Type B pancreatic cell (in vitro differentiated cells): ENCODE data around the gene MAF. TPM values are rescaled to one million over a fixed set of nuclear protein-coding genes. Genes with fewer than 3 reads are reported as not detected.

Experiments
- DNase-seq: peaks from one replicate; pipeline ENCODE4 v3.0.0; 2021; ENCODE audit warnings: mixed read lengths; ENCODE audit not compliant: unreplicated experiment; ENCODE audit errors: extremely low spot score
- H3K27ac Mint-ChIP-seq: 2 replicates; pipeline ENCODE4 v1.8.0; 2021; ENCODE audit warnings: mild to moderate bottlenecking, mixed read lengths
- H3K27me3 Mint-ChIP-seq: 2 replicates; pipeline ENCODE4 v1.8.0; 2021; ENCODE audit warnings: mixed read lengths
- H3K36me3 Mint-ChIP-seq: 2 replicates; pipeline ENCODE4 v1.8.0; 2021; ENCODE audit warnings: mixed read lengths
- H3K4me1 Mint-ChIP-seq: one replicate; pipeline ENCODE4 v1.8.0; 2021; ENCODE audit warnings: mixed read lengths; ENCODE audit not compliant: unreplicated experiment
- H3K4me3 Mint-ChIP-seq: 2 replicates; pipeline ENCODE4 v1.8.0; 2021; ENCODE audit warnings: mild to moderate bottlenecking, mixed read lengths
- H3K9me3 Mint-ChIP-seq: 2 replicates; pipeline ENCODE4 v1.8.0; 2021; ENCODE audit warnings: mixed read lengths
- total RNA-seq: library from RNA; stranded (reverse); gene quantifications from 2 replicates; pipeline ENCODE4 v1.2.1, GENCODE V29; 2021; ENCODE audit warnings: low replicate concordance
- TF ChIP-seq, protein P1 (sequence below): fragments of 200-600 bp; sonication (generic); conservative IDR thresholded peaks from 2 replicates; pipeline ENCODE4 v1.5.0; 2021; ENCODE audit warnings: antibody characterized with exemption, mild to moderate bottlenecking

The MAF gene
- total RNA-seq, 1 donor from 2014 or later, result 33.0 TPM

DNA sequence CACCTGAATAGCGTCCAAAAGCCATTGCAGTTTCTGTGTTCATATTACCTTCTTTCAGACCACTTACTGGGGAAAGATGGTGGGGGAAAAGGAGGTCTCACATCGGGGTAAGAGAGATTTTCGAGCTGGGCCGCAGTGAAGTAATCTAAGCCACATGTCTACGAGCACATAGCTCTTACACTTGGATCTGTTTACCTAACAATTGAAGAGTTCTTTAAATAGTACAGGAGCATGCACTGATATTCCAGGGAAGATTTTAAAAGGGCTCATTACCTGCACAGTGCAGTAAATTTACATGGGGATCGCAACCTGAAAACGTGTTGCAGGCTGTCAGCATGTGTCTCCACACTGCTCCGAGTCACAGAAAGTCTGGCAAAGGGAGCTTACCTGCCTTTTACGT is 12.6 kb downstream of the MAF start:
- no peak overlapping the region for H3K27ac Mint-ChIP-seq
- H3K36me3 Mint-ChIP-seq, result no peaks in the 10 kb centered on the region
- H3K4me3 Mint-ChIP-seq, result peak overlapping the region; percentile 36
- TF ChIP-seq, protein P1, sequence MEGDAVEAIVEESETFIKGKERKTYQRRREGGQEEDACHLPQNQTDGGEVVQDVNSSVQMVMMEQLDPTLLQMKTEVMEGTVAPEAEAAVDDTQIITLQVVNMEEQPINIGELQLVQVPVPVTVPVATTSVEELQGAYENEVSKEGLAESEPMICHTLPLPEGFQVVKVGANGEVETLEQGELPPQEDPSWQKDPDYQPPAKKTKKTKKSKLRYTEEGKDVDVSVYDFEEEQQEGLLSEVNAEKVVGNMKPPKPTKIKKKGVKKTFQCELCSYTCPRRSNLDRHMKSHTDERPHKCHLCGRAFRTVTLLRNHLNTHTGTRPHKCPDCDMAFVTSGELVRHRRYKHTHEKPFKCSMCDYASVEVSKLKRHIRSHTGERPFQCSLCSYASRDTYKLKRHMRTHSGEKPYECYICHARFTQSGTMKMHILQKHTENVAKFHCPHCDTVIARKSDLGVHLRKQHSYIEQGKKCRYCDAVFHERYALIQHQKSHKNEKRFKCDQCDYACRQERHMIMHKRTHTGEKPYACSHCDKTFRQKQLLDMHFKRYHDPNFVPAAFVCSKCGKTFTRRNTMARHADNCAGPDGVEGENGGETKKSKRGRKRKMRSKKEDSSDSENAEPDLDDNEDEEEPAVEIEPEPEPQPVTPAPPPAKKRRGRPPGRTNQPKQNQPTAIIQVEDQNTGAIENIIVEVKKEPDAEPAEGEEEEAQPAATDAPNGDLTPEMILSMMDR, result no peak
- peaks cover 19% of the 10 kb centered on the region for H3K4me1 Mint-ChIP-seq
- peaks cover 53% of the 10 kb centered on the region for H3K27me3 Mint-ChIP-seq
- DNase-seq, result no peak
- no peaks in the 10 kb centered on the region for H3K9me3 Mint-ChIP-seq

DNA sequence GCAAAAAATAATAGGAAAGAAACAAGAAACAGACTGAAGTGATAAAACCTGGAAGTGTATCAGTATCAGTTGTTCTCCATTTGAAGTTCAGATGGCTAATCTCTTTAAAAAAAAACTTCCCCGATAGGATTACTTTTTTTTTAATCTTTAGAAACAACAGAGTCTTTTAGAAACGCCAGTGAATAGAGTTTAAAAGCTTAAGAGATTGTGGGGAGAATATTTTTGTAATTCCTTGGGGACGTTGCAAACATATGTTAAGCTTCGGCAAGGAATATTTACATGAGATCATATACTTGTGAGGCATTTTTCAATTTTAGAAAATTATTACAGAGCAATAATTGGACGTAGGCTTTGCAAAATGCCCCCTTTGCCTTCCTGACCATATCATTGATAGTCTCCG is 13.2 kb downstream of the MAF start:
- Mint-ChIP-seq H3K27ac (no peak overlapping the region), H3K9me3 (no peaks in the 10 kb centered on the region), H3K27me3 (peaks cover 47% of the 10 kb centered on the region), H3K4me3 (no peak overlapping the region), H3K36me3 (no peaks in the 10 kb centered on the region), H3K4me1 (peaks cover 13% of the 10 kb centered on the region)
- no peak for DNase-seq
- TF ChIP-seq, protein P1, result no peak

DNA sequence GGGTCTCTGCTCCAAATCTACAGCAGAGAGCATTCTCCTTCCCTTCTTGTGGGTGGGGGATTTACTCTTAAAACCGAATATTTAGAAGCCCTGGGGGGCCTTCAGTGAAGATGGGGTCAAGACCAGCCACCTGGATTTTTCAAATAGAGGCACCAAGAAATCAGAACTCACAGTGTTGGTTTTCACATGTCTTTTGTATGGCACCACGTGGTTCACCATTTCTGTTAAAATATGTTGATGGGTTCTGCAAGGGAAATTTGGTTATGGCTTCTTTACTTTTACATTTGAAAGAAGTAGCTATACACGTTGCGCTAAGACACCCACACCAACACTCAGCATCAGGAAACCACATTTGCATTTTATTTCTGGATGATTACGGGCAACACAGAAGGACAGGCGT is 17.7 kb downstream of the MAF start:
- no peak overlapping the region for H3K27ac Mint-ChIP-seq
- TF ChIP-seq, protein P1, result no peak
- H3K27me3 Mint-ChIP-seq, result peaks cover 28% of the 10 kb centered on the region
- no peak for DNase-seq
- peaks cover 21% of the 10 kb centered on the region for H3K4me1 Mint-ChIP-seq
- no peaks in the 10 kb centered on the region for H3K36me3 Mint-ChIP-seq
- H3K4me3 Mint-ChIP-seq, result no peak overlapping the region
- no peaks in the 10 kb centered on the region for H3K9me3 Mint-ChIP-seq

DNA sequence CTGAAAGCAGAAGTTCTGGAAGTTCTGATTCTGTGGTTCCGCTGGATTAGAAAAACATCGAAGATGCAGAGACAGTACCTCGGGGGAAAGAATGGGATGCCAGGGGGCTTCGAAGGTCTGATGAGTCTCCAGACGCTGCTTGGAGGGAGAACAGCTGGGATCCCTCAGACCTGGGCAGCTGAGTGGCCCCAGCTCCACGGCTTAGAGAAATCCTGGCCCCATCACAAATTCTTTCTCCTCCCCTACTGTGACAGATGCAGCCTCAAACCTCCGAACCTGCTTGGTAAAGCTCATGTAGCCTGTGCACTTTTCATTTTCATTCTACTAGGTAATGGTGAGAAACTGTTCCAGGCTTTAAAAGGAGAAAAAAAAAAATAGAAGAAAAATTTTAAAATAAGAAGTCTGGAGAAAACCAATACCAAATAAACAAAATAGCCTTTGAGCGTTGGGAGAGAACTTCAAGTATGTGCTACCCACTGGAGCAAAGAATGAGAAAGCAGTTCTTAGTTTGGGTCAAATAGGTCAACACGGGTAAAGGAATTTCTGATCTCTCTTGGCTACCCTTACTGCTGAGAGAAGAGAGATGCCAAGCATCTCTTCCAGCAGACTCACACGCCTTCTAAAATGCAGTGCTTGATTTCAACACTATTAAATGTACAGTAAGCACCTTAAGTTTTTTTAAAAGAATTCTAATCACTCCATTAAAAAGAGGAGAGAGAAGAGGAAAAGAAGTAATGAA is 19.9 kb downstream of the MAF start:
- Mint-ChIP-seq H3K9me3 (no peaks in the 10 kb centered on the region), H3K27ac (no peak overlapping the region), H3K4me1 (peaks cover 17% of the 10 kb centered on the region)

DNA sequence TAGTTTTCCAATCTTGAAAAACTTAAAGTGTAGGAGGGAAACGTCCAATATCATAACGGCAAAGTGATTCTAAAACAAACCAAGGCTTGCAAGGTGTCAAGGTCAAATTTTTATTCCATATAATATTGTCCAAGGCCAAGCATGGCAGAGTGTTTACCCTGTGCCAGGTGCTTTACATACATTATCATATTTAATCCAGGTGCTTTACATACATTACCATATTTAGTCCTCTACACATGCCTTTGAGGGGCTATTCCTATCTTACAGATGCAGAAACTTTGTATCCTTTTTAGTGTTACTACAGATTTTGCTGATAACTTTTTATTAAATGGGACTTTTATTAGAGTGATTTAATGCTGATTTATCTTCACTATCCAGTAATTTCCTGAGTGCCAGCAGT is 23.9 kb downstream of the MAF start:
- Mint-ChIP-seq H3K27ac (no peak overlapping the region), H3K9me3 (no peaks in the 10 kb centered on the region), H3K4me1 (peaks cover 35% of the 10 kb centered on the region)

More for the DNA sequence above, 19.9 kb downstream of the MAF start:
- Mint-ChIP-seq H3K36me3 (no peaks in the 10 kb centered on the region), H3K27me3 (peaks cover 26% of the 10 kb centered on the region), H3K4me3 (no peak overlapping the region)
- TF ChIP-seq, protein P1, result no peak
- no peak for DNase-seq

More for the DNA sequence above, 23.9 kb downstream of the MAF start:
- H3K36me3 Mint-ChIP-seq, result no peaks in the 10 kb centered on the region
- H3K4me3 Mint-ChIP-seq, result no peak overlapping the region
- TF ChIP-seq, protein P1, result no peak
- H3K27me3 Mint-ChIP-seq, result peaks cover 30% of the 10 kb centered on the region
- no peak for DNase-seq
